Activated CD4-positive, alpha-beta T cell treated with anti-CD3 and anti-CD28 coated beads for 24 hours (primary cell): ENCODE measurements around the gene SELENOV.
A peak's percentile ranks its signal among the peaks of the same experiment; 100 is the strongest.
"Not testable (repeated sequence)": the region's sequence is repeated elsewhere in the genome, so short reads cannot be mapped to it uniquely, and the experiment has no call there.

Experiments used
- DNase-seq, 2 donors: peaks; one replicate each; pipeline ENCODE4 v3.0.0-alpha.2; 2020; ENCODE audit warnings: low read depth in 2 of 2

The SELENOV gene

DNA sequence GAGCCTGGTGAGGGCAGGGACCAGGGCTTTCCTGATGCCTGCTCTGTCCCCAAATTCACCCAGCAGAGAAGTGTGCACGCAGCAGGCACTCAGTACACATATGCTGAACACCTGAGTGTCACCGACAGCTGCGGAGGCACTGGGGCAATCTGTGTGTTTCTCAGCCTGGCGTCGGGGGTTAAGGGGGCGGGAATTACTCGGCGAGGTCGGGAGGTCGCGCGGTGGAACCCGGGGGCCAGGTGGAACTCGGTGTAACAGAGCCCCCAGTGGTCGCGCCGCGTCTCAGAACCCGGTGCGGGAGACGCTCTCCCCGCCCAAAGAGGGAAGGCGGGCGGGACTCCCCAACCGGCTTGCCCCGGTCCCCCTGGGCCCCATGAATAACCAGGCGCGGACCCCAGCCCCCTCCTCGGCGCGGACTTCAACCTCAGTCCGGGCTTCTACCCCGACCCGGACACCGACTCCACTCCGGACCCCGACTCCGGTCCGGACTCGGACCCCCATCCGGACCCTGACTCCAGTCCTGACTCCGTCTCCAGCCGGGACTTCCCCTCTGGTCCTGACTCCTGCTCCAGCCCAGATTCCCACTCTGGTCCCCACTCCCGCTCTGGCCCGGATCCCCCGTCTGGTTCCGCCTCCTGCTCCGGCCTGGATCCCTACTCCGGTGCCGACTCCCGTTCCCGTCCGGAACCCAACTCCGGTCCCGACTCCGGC lies at the start of gene SELENOV:
Gene SELENOV, plus strand, starts transcription at position 300 of the 711 bp plus-strand sequence. Its CDS starts 74 bp downstream, at position 374.
- no peak for DNase-seq

- DNase-seq, result no peak
Observed at GRCh38 chr19:39465956-39466747, 48.8 kb upstream of the SELENOV start.

DNA sequence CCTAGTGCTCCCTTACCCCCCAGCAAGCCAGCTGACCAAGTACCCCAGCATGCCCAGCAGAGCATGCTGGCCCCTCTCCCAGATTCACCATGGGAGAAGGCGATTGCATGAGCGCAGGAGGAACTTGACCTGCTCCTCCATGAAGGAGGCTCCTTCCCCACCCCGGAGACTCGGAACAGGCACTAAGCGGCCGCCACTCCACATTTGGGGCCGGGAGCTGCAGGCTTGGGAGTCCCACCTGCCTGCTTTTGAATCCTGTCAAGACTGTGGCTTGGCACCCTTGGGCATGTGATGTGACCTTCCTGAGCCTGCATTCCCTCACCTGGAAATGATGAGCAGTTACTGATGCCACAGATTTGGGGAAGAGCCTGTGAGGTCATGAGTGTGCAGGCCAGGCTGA lies 47.0 kb upstream of the SELENOV start:
- DNase-seq, result no peak

DNA sequence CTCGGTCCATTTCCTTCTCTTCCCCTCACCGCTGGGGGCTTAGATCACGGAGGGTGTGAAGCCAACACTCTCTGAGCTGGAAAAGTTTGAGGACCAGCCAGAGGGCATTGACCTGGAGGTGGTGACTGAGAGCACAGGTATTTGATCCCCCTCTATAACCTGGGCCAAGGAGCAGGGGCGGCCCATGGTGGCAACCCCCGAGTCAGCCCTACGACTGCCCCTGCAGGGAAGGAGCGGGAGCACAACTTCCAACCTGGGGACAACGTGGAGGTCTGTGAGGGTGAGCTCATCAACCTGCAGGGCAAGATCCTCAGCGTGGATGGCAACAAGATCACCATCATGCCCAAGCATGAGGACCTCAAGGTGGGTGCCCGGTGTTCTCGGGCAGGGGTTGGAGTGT lies 45.9 kb upstream of the SELENOV start:
- no peak for DNase-seq

GRCh38 chr19:39469567-39469966 lies 45.4 kb upstream of the SELENOV start:
- DNase-seq, result no peak

GRCh38 chr19:39470724-39471339 lies 44.1 kb upstream of the SELENOV start:
- no peak for DNase-seq

- no peak for DNase-seq
Observed at GRCh38 chr19:39471756-39472536, 43.0 kb upstream of the SELENOV start.

DNA sequence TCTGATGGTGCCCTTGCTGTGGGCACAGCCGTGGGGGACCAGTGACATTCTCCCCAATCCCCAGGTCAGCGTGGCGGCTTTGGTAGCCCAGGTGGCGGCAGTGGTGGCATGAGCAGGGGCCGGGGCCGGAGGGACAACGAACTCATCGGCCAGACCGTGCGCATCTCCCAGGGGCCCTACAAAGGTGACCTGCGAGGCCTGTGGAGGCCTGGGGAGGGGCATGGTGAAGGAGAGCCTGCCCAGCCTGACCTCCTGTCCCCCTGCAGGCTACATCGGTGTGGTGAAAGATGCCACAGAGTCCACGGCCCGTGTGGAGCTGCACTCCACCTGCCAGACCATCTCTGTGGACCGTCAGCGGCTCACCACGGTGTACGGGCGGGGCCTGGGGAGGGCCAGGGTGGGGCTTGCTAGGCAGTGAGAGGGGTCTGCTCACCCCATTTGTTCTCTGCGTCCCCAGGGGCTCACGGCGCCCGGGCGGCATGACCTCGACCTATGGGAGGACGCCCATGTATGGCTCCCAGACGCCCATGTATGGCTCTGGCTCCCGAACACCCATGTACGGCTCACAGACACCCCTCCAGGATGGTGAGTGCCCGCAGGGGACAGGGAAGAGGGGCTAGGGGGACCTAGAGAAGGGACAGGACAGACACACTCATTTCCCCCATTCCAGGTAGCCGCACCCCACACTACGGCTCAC lies 42.0 kb upstream of the SELENOV start:
- DNase-seq, result no peak

DNA sequence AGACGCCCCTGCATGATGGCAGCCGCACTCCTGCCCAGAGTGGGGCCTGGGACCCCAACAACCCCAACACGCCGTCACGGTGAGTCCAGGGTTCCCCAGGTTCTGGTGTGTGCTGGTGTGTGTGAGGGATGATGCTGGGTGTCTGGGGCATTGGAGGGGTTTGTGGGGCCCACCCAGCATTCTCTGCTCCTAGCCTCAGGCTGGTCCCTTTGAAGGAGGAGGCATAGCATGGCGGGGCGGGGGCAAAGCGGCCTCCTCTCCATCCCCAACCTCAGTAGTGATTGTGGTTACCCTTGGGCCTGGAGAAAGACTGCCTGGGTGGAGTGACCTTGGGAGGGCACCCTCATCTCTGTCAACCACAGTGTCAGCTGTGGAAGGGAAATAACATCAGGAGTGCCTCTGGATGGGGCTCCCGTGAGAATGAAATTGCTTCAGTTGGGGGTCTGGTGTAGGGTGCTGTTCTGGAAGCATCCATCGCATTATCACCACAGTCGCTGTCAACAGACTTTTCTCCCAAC lies 41.4 kb upstream of the SELENOV start:
- no peak for DNase-seq

GRCh38 chr19:39474139-39474620 lies 40.8 kb upstream of the SELENOV start:
- peak; percentile 60 to 65 for DNase-seq

- no peak for DNase-seq
Observed at GRCh38 chr19:39475748-39476147, 39.2 kb upstream of the SELENOV start.

DNA sequence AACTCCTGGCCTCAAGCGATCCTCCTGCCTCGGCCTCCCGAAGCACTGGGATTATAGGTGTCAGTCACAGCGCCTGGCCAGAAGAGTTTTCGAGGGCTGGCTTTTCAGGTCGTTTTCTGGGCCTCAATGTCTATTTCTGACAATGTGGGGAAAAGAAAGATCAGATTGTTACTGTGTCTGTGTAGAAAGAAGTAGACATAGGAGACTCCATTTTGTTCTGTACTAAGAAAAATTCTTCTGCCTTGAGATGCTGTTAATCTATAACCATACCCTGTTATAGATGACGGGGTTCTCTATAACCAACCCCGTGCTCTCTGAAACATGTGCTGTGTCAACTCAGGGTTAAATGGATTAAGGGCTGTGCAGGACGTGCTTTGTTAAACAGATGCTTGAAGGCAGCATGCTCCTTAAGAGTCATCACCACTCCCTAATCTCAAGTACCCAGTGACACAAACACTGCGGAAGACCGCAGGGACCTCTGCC lies 35.6 kb upstream of the SELENOV start:
- DNase-seq, result not testable (repeated sequence)

- no peak for DNase-seq
Observed at GRCh38 chr19:39479916-39480315, 35.0 kb upstream of the SELENOV start.

DNA sequence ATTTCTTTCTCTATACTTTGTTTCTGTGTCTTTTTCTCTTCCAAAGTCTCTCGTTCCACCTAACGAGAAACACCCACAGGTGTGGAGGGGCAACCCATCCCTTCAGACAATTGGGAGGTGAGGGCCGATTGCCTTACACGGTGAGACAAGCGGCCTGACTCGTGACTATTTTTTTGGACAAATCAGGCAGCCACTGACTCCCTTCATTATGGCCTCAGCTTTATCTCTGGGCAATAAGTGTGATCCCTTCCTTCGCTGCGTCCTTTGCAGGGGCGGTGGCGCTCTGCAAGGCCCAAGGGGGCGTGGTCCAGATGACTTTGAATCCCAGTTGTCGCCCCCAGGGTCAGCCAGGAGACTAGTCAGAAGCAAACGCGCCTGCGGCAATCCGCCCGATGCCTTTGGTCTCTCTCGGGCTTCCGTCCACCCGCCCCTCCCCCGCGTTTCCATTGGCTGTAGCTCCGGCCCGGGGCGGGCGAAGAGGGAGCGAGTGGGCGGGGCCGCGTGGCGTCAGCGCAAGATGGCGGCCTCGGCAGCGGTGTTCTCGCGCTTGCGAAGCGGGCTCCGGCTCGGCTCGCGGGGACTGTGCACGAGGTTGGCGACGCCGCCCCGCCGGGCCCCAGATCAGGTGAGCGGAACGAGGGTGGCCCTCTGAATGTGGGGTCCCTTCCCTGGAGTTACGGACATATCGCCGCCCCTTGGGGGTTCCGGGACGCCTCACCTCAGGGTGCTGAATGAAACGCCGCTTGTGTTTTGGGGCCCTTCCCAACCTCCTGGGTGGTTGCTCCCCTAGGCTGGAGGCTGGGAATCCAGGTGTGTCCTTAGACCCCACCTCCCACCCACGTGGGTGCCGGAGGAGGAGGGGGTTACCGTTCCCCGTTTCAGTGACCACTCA lies 34.4 kb upstream of the SELENOV start, which contains the start of gene TIMM50:
Gene TIMM50, plus strand, starts transcription at position 502 of the 892 bp plus-strand sequence. Its CDS starts 16 bp downstream, at position 518.
- peak; percentile 97 to 99 for DNase-seq

DNA sequence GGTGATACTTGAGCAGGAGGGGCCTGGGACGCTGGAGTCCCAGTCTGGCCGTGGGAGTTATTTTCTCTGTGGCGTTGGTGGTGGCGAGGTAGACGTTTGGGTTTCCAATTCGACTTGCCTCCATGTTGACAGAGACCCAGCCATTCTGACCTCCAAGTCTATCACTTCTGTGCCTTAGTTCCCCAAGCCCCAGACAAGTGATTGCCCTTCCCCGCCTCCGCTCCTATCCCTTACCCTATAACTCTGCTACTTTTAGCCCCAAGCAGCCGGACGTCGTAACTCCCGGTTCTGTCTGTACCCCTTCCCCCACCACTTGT lies 33.8 kb upstream of the SELENOV start:
- DNase-seq, result no peak

- DNase-seq, result no peak
Observed at GRCh38 chr19:39481676-39482075, 33.3 kb upstream of the SELENOV start.

DNA sequence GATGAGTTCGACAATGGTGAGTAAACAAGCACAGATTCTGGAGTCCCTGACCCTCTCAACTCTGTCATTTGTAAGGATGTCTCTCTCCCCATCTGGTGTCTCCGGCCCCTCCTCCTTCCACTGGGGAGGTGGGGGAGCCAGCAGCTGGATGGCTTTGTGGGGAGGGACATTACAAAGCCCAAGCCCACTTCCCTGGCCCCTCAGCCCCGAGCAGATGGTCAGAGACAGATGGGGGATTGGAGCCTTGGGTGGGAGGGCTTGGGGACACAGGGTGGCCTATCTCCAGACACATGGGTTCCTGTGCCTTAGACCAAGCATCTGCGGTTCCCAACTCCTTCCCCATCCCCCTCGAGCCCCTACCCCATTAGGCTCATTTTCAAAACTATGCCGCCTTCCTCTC lies 31.8 kb upstream of the SELENOV start:
- no peak for DNase-seq

- no peak for DNase-seq
Observed at GRCh38 chr19:39489756-39490155, 25.2 kb upstream of the SELENOV start.

- no peak for DNase-seq
Observed at GRCh38 chr19:39492225-39492624, 22.7 kb upstream of the SELENOV start.

- no peak for DNase-seq
Observed at GRCh38 chr19:39492788-39493187, 22.2 kb upstream of the SELENOV start.
